HG03175 (cell line): ENCODE results near the gene KCNH6.

Experiments
- ATAC-seq: cut with Tn5 transposase; IDR thresholded peaks from one replicate; pipeline ENCODE4 v1.9.1; 2021; ENCODE audit warnings: mild to moderate bottlenecking, moderate library complexity; ENCODE audit not compliant: unreplicated experiment

The KCNH6 gene

DNA sequence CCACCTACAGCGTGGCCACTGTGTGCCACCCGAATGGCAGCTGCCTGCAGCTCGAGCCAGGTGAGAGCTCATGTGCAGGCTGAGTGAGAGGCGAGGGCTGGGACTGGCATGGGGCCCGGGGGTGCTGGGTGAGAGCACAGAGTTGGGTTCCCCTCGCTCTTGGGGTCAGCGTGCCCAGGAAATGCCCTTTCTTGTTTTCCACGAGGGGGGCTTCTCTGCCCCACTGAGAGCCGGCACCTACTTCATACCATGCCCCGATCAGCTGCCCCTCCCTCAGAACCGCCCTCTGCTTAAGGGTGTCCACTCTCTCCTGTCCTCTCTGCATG is 36.2 kb upstream of the KCNH6 start:
- ATAC-seq: no peak

GRCh38 chr17:63488851-63489250 is 34.3 kb upstream of the KCNH6 start:
- no peak for ATAC-seq

GRCh38 chr17:63489291-63489690 is 33.9 kb upstream of the KCNH6 start:
- no peak for ATAC-seq

- no peak for ATAC-seq
These were observed 32.8 kb upstream of the KCNH6 start for GRCh38 chr17:63490329-63490728.

- ATAC-seq: no peak
These were observed 32.2 kb upstream of the KCNH6 start for GRCh38 chr17:63490858-63491400.

DNA sequence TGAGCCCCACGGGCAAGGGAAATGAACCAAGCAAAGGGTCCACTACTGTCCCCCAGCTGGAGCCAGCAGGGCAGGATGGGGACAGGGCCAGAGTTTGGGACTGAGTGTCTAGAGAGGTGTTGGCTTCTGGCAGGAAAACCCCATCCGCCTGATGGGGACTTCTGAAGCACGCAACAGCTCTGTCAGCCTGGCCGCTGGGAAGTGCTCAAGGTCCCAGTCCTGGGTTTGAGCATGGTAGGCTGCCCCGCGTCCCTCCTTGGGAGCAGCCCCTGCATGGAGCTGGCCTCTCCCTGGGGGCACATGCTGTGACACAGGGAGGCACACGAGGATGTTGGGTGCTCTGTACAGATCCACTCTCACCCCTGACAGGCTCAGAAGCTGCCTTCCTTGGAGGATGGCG is 31.7 kb upstream of the KCNH6 start:
- no peak for ATAC-seq

DNA sequence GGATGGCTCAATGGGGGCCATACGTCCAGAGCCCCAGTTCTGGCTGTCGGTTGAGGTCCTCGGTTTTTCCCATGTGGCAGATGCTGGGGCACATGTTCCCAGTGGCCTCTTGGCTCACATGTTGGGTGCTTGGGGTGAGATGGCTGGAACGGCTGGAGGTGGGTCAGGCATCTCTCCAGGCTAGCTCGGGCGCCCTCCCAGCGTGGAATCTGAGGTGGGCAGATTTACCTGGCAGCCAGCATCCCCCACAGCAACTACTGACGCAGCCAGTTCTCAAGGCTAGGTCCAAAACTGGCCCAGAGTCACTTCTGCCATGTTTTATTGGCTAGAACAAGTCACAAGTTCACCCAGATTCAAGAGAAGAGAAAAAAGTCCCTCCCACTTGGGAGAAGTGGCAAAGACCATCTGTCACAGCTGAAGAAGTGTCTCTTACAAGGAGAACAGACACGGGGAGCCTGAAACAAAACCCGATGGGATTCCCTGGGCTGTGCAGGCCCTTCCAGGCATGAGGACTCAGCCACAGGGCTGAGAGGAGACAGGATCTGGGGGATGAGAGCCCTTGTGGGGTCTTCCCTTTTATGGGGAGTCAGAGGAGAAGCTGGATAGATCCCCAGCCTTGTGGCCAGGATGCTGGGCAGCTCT is 31.1 kb upstream of the KCNH6 start:
- ATAC-seq: no peak

DNA sequence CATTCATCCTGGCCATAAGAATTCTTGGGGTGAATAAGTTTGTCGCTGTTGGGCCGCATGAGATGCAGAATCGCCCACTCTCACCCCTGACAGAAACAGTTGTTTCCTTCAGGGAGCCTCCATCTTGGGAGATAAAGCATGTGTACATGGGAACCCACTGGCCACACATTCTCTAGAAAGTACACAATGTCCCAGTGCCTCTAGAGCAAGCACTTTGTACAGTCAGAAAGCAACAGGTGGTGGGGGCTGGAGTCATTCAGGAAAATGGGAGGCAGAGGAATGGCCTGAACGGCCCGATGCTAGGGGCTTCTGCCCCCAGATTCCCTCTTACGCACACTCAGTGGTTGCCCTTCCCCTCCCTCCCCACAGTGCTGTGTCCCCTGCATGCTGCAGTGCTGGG is 30.2 kb upstream of the KCNH6 start:
- no peak for ATAC-seq

GRCh38 chr17:63493411-63493810 is 29.7 kb upstream of the KCNH6 start:
- ATAC-seq: no peak

GRCh38 chr17:63494300-63494928 is 28.7 kb upstream of the KCNH6 start:
- no peak for ATAC-seq

DNA sequence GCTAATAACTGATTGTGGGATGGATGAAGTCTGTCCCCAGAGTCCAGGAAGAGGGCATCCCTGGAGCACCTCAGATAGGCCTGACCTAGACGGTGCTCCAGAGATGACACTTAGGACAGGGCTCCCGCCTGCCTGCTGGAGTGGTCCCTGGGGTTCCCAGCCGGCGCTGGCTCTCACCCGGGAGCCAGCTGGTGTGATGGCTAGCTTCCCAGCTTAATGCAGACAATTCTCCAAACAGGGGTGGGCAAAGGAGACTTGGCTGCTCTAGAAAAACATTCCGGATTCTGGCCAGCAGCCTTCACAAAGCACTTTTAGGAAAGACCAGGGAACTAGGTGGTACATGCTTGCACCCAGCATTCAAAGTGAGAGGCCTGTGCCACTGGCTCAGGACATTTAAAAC is 27.7 kb upstream of the KCNH6 start:
- ATAC-seq: no peak

DNA sequence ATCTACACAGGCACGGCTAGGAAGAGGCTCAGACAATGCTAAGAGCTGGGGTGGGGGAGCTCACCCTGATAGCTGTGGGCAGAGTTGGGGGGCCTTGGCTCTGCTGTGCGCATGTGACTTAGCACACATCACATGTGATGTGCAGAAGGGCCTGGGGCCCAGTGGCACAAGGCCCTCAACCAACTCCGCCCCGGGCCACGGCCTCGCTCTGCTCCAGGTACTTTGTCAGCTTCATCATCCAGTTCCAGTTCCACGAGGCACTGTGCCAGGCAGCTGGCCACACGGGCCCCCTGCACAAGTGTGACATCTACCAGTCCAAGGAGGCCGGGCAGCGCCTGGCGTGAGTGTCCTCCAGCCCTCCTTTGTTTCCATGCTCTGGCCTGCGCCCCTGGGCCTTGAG is 27.0 kb upstream of the KCNH6 start:
- ATAC-seq: no peak

DNA sequence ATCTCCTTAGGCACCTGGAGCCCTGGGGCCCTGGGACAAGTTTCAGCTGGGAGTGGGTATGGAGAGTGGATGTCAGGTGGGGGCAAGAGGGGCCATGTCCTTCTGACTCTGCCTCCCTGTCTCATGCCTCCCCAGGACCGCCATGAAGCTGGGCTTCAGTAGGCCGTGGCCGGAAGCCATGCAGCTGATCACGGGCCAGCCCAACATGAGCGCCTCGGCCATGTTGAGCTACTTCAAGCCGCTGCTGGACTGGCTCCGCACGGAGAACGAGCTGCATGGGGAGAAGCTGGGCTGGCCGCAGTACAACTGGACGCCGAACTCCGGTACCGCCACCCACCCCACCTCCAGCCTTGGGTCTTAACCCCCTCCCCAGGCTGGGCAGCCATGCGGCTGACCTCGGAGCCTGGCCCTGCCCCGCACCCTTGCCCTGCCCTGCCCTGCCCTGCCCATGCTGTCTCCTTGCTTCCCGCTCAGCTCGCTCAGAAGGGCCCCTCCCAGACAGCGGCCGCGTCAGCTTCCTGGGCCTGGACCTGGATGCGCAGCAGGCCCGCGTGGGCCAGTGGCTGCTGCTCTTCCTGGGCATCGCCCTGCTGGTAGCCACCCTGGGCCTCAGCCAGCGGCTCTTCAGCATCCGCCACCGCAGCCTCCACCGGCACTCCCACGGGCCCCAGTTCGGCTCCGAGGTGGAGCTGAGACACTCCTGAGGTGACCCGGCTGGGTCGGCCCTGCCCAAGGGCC is 26.3 kb upstream of the KCNH6 start:
- ATAC-seq: no peak

GRCh38 chr17:63497708-63498483 is 25.3 kb upstream of the KCNH6 start:
- no peak for ATAC-seq

- no peak for ATAC-seq
These were observed 24.4 kb upstream of the KCNH6 start for GRCh38 chr17:63498626-63499195.

DNA sequence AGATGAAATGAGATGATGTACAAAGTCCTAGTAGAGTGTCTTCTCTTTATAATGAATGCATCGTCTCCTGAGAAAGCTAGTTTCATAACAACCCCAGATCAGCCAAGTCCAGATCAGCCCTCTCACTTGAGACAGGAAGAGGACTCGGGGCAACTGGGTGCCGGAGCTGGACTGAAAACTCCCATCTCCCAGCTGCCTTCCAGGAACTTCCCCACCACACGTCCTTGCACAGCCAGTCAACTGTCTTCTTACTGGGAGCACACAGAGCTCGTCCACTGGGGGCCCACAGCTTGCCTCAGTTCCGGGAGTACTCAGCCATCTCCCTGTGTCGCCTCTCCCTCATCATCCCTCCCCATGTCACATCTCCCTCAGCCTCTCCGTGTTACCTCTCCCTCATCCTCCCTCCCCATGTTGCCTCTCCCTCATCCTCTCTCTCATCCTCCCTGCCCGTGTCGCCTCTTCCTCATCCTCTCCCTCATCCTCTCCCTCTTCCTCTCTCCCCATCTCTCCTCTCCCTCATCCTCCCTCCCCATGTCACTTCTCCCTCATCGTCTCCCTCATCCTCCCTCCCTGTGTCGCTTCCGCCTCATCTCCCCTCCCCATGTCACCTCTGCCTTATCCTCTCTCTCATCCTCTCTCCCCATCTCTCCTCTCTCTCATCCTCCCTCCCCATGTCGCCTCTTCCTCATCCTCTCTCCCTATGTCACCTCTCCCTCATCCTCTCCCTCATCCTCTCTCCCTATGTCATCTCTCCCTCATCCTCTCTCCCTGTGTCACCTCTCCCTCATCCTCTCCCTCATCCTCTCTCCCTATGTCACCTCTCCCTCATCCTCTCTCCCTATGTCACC is 22.4 kb upstream of the KCNH6 start:
- no peak for ATAC-seq

GRCh38 chr17:63503341-63503705 is 19.8 kb upstream of the KCNH6 start:
- no peak for ATAC-seq

- ATAC-seq: no peak
These were observed 18.9 kb upstream of the KCNH6 start for GRCh38 chr17:63504261-63504660.

GRCh38 chr17:63505341-63505740 is 17.8 kb upstream of the KCNH6 start:
- no peak for ATAC-seq

DNA sequence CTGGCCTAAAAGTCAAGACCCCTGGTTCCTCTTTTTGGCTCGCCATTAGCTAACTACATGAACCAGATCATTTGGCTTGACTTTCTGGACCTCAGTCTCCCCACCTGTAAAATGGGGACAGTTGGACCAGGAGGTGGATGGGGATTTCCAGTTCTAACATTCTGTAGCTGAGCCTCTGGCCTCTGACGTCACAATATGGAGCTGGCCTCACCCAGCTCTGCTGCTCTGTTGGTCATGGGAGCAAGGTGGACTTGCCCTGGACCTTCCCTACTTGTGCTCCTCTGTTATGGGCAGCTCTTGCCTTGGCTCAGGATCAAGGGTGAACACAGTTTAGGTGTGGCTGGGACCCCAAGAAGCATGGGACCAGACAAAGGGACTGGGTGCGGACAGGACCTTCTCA is 16.5 kb upstream of the KCNH6 start:
- no peak for ATAC-seq
